ENCODE data around the gene RPL22L1. TPM values are rescaled to one million over a fixed set of nuclear protein-coding genes. Genes with fewer than 3 reads are reported as not detected.

The RPL22L1 gene
- polyA plus RNA-seq, 1 of the 3 experiments (the other 2 are of a cell fraction) = 80.9 TPM

DNA sequence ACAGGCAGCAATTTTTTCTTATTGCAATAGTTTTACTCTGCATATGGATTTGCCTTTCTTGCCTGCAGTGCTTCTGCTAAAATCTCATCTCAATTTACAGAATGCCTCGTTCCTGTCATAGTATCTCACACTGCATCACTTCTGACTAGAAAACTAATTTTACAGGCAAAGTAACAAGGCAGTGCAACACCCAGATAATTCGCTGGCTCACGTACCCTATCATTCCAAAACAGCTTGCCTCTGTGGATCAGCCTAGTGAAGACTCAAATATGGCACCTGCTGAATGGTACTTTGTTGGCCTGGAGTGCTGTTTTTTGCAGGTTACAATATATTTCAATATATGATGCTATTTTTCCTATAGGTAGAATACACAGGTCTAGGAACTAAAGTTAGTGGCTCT, 33.1 kb upstream of the RPL22L1 start:
- Histone ChIP-seq H4K20me1 (ENCODE audit: insufficient read depth) (no peaks in the 10 kb centered on the region), H3K36me3 (replicated peaks in 1 of 2; ENCODE audit: control insufficient read depth in 1 of 2, insufficient read depth in 2 of 2, low read length in 1 of 2) (peaks cover 0 to 35% of the 10 kb centered on the region in 2 experiments), H2AFZ (ENCODE audit: low read depth) (no peak overlapping the region), H3K79me2 (ENCODE audit: insufficient read depth) (peaks cover 33% of the 10 kb centered on the region), H3K9me2 (no peaks in the 10 kb centered on the region), H3K27ac (ENCODE audit: low read depth in 2 of 2, low read length in 1 of 2) (no peak overlapping the region), H3K4me1 (ENCODE audit: control insufficient read depth in 1 of 2, insufficient read depth in 2 of 2, low read depth in 1 of 2, low read length in 1 of 2) (peaks cover 9 to 11% of the 10 kb centered on the region in 2 experiments; a peak in 3 of 4 replicates), H3K9me3 (no peaks in the 10 kb centered on the region), H3F3A (replicated peaks; ENCODE audit: insufficient read depth) (no peaks in the 10 kb centered on the region), H3K27me3 (ENCODE audit: insufficient read depth) (no peaks in the 10 kb centered on the region), H3K4me2 (no peak overlapping the region), H3K9ac (no peak overlapping the region), H3K4me3 (ENCODE audit: low read depth in 2 of 2, low read length in 1 of 2) (no peak overlapping the region)
- no peak for TF ChIP-seq MXI1 (IDR thresholded peaks at IDR 0.05; ENCODE audit: low read depth, low read length)
- TF ChIP-seq, protein P1, sequence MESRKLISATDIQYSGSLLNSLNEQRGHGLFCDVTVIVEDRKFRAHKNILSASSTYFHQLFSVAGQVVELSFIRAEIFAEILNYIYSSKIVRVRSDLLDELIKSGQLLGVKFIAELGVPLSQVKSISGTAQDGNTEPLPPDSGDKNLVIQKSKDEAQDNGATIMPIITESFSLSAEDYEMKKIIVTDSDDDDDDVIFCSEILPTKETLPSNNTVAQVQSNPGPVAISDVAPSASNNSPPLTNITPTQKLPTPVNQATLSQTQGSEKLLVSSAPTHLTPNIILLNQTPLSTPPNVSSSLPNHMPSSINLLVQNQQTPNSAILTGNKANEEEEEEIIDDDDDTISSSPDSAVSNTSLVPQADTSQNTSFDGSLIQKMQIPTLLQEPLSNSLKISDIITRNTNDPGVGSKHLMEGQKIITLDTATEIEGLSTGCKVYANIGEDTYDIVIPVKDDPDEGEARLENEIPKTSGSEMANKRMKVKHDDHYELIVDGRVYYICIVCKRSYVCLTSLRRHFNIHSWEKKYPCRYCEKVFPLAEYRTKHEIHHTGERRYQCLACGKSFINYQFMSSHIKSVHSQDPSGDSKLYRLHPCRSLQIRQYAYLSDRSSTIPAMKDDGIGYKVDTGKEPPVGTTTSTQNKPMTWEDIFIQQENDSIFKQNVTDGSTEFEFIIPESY (IDR thresholded peaks at IDR 0.05; ENCODE audit: borderline replicate concordance, low read depth) = no peak
- TF ChIP-seq GABPA (IDR thresholded peaks at IDR 0.05; ENCODE audit: low read depth) = no peak
- no peak for TF ChIP-seq EP300 (IDR thresholded peaks at IDR 0.05; ENCODE audit: borderline replicate concordance in 1 of 2, low read depth in 1 of 2, low read length in 1 of 2)
- TF ChIP-seq NRF1 (IDR thresholded peaks at IDR 0.05; ENCODE audit: low read depth, low read length) = no peak
- TF ChIP-seq GATA2 (CRISPR knock-in tag; IDR thresholded peaks at IDR 0.05) = no peak
- CTCF ChIA-PET = interaction anchor here (0.9 kb wide), 1 partner anchor 92 kb away, joined by 3 read pairs; no protein-coding TSS in a partner anchor
- DNase-seq = no peak
- WGBS (ENCODE audit: low lambda C conversion rate) = 94% methylated on average over 3 of the region's 3 CpGs
- POLR2A ChIA-PET = no interaction called here

DNA sequence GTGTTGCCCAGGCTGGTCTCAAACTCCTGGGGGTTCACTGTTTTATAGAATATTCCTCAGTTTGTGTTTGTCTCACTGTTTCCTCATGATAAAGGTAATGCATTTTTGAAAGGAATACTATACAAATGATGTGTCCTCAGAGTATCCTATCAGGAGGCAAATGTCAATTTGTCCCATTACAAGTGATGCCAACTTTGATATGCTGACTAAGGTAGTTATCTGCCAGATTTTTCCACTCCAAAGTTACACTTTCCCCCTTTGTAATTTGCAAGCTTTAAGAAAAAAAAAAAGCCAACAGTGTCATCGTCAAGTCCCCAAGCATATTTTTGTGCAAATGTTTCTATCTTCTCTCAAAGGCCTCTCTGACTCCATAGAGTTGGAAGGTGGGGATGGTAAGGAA, 29.5 kb upstream of the RPL22L1 start:
- Histone ChIP-seq H3K4me1 (ENCODE audit: control insufficient read depth in 1 of 2, insufficient read depth in 2 of 2, low read depth in 1 of 2, low read length in 1 of 2) (no peaks in the 10 kb centered on the region), H3K9me3 (no peaks in the 10 kb centered on the region), H3K27ac (ENCODE audit: low read depth in 2 of 2, low read length in 1 of 2) (no peak overlapping the region), H3K79me2 (ENCODE audit: insufficient read depth) (peaks cover 6% of the 10 kb centered on the region; the same call in 1 of the 2 replicates), H3K4me2 (no peak overlapping the region), H3K36me3 (replicated peaks in 1 of 2; ENCODE audit: control insufficient read depth in 1 of 2, insufficient read depth in 2 of 2, low read length in 1 of 2) (peaks cover 0 to 24% of the 10 kb centered on the region in 2 experiments), H4K20me1 (ENCODE audit: insufficient read depth) (no peaks in the 10 kb centered on the region), H3K27me3 (ENCODE audit: insufficient read depth) (no peaks in the 10 kb centered on the region), H3K9ac (no peak overlapping the region), H3K4me3 (ENCODE audit: low read depth in 2 of 2, low read length in 1 of 2) (no peak overlapping the region), H3F3A (replicated peaks; ENCODE audit: insufficient read depth) (no peaks in the 10 kb centered on the region), H2AFZ (ENCODE audit: low read depth) (no peak overlapping the region), H3K9me2 (no peaks in the 10 kb centered on the region)
- 100% methylated on average over 1 of the region's 1 CpG for WGBS (ENCODE audit: low lambda C conversion rate)
- CTCF ChIA-PET = no interaction called here
- POLR2A ChIA-PET = no interaction called here
- DNase-seq = no peak
- no peak for TF ChIP-seq FOXJ3 (CRISPR knock-in tag; IDR thresholded peaks at IDR 0.05)
- TF ChIP-seq, protein P2, sequence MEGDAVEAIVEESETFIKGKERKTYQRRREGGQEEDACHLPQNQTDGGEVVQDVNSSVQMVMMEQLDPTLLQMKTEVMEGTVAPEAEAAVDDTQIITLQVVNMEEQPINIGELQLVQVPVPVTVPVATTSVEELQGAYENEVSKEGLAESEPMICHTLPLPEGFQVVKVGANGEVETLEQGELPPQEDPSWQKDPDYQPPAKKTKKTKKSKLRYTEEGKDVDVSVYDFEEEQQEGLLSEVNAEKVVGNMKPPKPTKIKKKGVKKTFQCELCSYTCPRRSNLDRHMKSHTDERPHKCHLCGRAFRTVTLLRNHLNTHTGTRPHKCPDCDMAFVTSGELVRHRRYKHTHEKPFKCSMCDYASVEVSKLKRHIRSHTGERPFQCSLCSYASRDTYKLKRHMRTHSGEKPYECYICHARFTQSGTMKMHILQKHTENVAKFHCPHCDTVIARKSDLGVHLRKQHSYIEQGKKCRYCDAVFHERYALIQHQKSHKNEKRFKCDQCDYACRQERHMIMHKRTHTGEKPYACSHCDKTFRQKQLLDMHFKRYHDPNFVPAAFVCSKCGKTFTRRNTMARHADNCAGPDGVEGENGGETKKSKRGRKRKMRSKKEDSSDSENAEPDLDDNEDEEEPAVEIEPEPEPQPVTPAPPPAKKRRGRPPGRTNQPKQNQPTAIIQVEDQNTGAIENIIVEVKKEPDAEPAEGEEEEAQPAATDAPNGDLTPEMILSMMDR (IDR thresholded peaks at IDR 0.05) = no peak
- TF ChIP-seq TEAD4 (IDR thresholded peaks at IDR 0.05; ENCODE audit: borderline replicate concordance, insufficient read depth) = no peak
- no peak for TF ChIP-seq GATA2 (CRISPR knock-in tag; IDR thresholded peaks at IDR 0.05)
- TF ChIP-seq SMC3 (IDR thresholded peaks at IDR 0.05; ENCODE audit: low read depth, low read length) = no peak
- TF ChIP-seq, protein P3, sequence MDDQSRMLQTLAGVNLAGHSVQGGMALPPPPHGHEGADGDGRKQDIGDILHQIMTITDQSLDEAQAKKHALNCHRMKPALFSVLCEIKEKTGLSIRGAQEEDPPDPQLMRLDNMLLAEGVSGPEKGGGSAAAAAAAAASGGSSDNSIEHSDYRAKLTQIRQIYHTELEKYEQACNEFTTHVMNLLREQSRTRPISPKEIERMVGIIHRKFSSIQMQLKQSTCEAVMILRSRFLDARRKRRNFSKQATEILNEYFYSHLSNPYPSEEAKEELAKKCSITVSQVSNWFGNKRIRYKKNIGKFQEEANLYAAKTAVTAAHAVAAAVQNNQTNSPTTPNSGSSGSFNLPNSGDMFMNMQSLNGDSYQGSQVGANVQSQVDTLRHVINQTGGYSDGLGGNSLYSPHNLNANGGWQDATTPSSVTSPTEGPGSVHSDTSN (IDR thresholded peaks at IDR 0.05) = no peak
- no peak for TF ChIP-seq FOSL2 (IDR thresholded peaks at IDR 0.05; ENCODE audit: borderline replicate concordance, low read depth)
- no peak for TF ChIP-seq ELF1 (IDR thresholded peaks at IDR 0.05)
- TF ChIP-seq RCOR1 (IDR thresholded peaks at IDR 0.05; ENCODE audit: low read length) = no peak
- TF ChIP-seq POLR2AphosphoS5 (IDR thresholded peaks at IDR 0.05; ENCODE audit: low read depth, low read length) = no peak
- TF ChIP-seq, protein P4, sequence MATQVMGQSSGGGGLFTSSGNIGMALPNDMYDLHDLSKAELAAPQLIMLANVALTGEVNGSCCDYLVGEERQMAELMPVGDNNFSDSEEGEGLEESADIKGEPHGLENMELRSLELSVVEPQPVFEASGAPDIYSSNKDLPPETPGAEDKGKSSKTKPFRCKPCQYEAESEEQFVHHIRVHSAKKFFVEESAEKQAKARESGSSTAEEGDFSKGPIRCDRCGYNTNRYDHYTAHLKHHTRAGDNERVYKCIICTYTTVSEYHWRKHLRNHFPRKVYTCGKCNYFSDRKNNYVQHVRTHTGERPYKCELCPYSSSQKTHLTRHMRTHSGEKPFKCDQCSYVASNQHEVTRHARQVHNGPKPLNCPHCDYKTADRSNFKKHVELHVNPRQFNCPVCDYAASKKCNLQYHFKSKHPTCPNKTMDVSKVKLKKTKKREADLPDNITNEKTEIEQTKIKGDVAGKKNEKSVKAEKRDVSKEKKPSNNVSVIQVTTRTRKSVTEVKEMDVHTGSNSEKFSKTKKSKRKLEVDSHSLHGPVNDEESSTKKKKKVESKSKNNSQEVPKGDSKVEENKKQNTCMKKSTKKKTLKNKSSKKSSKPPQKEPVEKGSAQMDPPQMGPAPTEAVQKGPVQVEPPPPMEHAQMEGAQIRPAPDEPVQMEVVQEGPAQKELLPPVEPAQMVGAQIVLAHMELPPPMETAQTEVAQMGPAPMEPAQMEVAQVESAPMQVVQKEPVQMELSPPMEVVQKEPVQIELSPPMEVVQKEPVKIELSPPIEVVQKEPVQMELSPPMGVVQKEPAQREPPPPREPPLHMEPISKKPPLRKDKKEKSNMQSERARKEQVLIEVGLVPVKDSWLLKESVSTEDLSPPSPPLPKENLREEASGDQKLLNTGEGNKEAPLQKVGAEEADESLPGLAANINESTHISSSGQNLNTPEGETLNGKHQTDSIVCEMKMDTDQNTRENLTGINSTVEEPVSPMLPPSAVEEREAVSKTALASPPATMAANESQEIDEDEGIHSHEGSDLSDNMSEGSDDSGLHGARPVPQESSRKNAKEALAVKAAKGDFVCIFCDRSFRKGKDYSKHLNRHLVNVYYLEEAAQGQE (IDR thresholded peaks at IDR 0.05; ENCODE audit: low read depth, low read length) = no peak
- TF ChIP-seq, protein P5, sequence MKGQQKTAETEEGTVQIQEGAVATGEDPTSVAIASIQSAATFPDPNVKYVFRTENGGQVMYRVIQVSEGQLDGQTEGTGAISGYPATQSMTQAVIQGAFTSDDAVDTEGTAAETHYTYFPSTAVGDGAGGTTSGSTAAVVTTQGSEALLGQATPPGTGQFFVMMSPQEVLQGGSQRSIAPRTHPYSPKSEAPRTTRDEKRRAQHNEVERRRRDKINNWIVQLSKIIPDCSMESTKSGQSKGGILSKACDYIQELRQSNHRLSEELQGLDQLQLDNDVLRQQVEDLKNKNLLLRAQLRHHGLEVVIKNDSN (IDR thresholded peaks at IDR 0.05; ENCODE audit: borderline replicate concordance, low read depth) = no peak
- TF ChIP-seq CHD2 (IDR thresholded peaks at IDR 0.05; ENCODE audit: low read length, partially characterized antibody) = no peak
- no peak for TF ChIP-seq MXI1 (IDR thresholded peaks at IDR 0.05; ENCODE audit: low read depth, low read length)
- TF ChIP-seq EZH2phosphoT487 (IDR thresholded peaks at IDR 0.05; ENCODE audit: borderline replicate concordance, low read depth) = no peak
